Measurements from ENCODE around the gene SPHK2.

SPHK2 gene

GRCh38 chr19:48644355-48644754 is 25.0 kb downstream of the SPHK2 start:
- Histone ChIP-seq H3K27ac (ENCODE audit: low read length) (peak overlapping the region; percentile 57), H3K9me3 (ENCODE audit: insufficient read depth, low read depth, low read length) (no peaks in the 10 kb centered on the region), H3K9ac (ENCODE audit: low read depth, low read length) (peak overlapping the region; percentile 92; the same call in 1 of the 2 replicates), H3K4me3 (ENCODE audit: low read length) (peak overlapping the region; percentile 90), H3K36me3 (ENCODE audit: insufficient read depth, low read depth, low read length) (0 out of 2 replicates have a peak, but pooled peaks cover 4% of the 10 kb centered on the region), H3K27me3 (ENCODE audit: insufficient read depth, low read length) (no peaks in the 10 kb centered on the region), H3K4me1 (ENCODE audit: insufficient read depth, low read length) (peaks cover 4% of the 10 kb centered on the region; the same call in 1 of the 2 replicates)

DNA sequence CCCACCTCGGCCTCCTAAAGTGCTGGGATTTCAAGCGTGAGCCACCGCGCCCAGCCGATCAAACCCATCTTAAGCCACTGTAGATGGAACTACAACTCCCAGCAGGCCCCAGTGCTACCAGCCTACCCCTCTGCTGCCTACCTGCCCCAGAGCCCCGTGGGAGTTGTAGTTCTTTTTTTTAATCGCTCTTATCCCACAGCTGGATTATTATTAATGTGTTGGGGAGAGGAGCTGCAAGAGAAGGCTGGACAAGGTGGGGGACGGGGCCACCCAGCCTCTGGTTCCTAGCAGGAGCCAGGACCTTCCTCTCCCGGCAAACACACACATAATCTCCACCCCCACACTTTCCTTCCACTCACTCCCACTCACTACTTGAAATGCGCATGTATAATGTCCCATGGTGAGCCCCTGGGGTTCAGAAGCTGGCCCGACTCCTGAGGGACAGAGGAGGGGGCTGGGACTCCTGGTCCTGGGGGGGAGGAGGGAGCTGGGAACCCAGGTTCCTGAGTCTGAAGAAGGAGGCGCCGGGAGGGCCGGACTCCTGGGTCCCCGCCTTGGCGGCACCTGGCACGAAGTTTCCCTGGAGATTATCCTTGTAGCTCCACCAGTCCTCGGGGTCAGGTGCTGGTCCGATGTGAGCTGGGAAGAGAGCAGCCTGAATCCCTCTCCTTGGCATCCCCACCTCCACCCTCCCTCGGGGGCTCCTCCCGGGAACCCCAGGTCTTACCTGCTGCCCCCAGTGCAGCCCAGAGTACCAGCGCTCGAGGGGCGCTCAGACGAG is 25.7 kb downstream of the SPHK2 start:
- Histone ChIP-seq H3K9me3 (ENCODE audit: insufficient read depth, low read depth, low read length) (no peaks in the 10 kb centered on the region), H3K9ac (ENCODE audit: low read depth, low read length) (peak overlapping the region; percentile 92; the same call in 1 of the 2 replicates), H3K27me3 (ENCODE audit: insufficient read depth, low read length) (no peaks in the 10 kb centered on the region), H3K4me3 (ENCODE audit: low read length) (peak overlapping the region; percentile 90), H3K4me1 (ENCODE audit: insufficient read depth, low read length) (peaks cover 4% of the 10 kb centered on the region; the same call in 1 of the 2 replicates), H3K36me3 (ENCODE audit: insufficient read depth, low read depth, low read length) (no peaks in the 10 kb centered on the region), H3K27ac (ENCODE audit: low read length) (peak overlapping the region; percentile 57)

DNA sequence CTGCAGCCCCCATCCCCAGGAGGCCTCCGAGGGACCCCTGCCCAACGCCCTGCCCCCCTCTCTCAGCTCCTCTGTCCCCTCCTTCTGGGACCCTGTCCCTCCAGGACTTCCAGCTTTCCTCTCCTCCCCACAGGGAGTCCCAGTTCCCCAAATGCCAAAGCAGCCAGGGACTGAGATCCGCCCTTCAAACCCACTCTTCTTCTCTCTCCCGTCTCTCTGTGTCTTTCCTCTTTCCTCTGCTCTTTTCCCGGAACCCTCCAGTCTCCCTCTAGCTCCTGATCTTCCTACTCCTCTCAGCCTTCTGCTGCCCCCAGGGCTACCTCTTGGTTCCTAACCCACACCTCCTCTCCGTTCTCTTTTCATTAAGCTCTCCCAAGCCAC is 26.3 kb downstream of the SPHK2 start:
- Histone ChIP-seq H3K9me3 (ENCODE audit: insufficient read depth, low read depth, low read length) (no peaks in the 10 kb centered on the region), H3K4me1 (ENCODE audit: insufficient read depth, low read length) (peaks cover 4% of the 10 kb centered on the region; the same call in 1 of the 2 replicates), H3K9ac (ENCODE audit: low read depth, low read length) (peak overlapping the region; percentile 92; the same call in 1 of the 2 replicates), H3K27ac (ENCODE audit: low read length) (peak overlapping the region; percentile 57), H3K36me3 (ENCODE audit: insufficient read depth, low read depth, low read length) (no peaks in the 10 kb centered on the region), H3K4me3 (ENCODE audit: low read length) (peak overlapping the region; percentile 90), H3K27me3 (ENCODE audit: insufficient read depth, low read length) (no peaks in the 10 kb centered on the region)

DNA sequence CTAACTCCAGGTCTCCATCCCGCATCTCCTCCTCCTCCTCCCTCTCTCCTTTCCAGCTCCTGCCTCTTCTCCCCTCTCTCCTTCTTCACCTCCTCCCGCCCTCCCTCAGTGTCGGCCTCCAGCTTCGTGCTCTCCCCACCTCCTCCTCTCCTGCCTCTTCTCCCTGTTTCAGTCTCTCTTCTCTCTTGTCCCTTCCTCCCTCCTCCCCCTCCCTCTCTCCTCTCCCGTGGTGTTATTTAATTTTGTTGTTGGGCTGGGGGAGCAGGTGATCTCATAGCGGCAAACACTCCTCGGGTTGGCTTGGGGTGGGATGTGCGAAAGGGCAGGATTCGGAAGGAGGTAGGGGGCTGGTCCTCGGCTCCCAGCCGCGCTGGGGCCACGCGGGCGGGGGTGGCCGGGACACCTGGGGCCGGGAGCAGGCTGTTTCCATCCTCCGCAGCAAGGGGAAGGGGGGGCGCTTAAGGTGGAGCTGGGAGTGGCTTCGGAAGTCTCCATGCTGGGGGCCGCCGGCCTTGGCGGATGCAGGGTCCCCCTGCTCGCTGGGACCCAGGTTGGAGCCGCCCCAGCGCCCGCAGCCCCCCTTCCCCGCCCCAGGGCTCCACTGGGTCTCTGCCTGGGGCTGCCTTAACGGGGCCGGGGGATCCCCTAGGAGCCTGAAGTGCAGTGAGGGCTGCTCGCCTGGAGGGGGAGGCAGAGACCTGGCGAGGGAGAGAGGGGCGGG is 26.9 kb downstream of the SPHK2 start, which contains the start of gene CA11:
CA11 (minus strand) TSS at position 187 of the 721 bp plus-strand sequence. CDS start 555 bp downstream, outside the sequence.
- Histone ChIP-seq H3K4me3 (ENCODE audit: low read length) (peak within 1 kb of the TSS; percentile 90), H3K9me3 (ENCODE audit: insufficient read depth, low read depth, low read length) (no peaks in the 10 kb centered on the region), H3K27me3 (ENCODE audit: insufficient read depth, low read length) (no peaks in the 10 kb centered on the region), H3K36me3 (ENCODE audit: insufficient read depth, low read depth, low read length) (no peaks in the 10 kb centered on the region), H3K9ac (ENCODE audit: low read depth, low read length) (peak within 1 kb of the TSS; percentile 92; the same call in 1 of the 2 replicates), H3K4me1 (ENCODE audit: insufficient read depth, low read length) (peaks cover 4% of the 10 kb centered on the region; the same call in 1 of the 2 replicates), H3K27ac (ENCODE audit: low read length) (peak within 1 kb of the TSS; percentile 57)

- Histone ChIP-seq H3K4me1 (ENCODE audit: insufficient read depth, low read length) (peaks cover 4% of the 10 kb centered on the region; the same call in 1 of the 2 replicates), H3K4me3 (ENCODE audit: low read length) (peak overlapping the region; percentile 40), H3K9me3 (ENCODE audit: insufficient read depth, low read depth, low read length) (no peaks in the 10 kb centered on the region), H3K9ac (ENCODE audit: low read depth, low read length) (peak overlapping the region; percentile 10; the same call in 1 of the 2 replicates), H3K36me3 (ENCODE audit: insufficient read depth, low read depth, low read length) (no peaks in the 10 kb centered on the region), H3K27me3 (ENCODE audit: insufficient read depth, low read length) (no peaks in the 10 kb centered on the region), H3K27ac (ENCODE audit: low read length) (no peak overlapping the region)
These were observed 27.5 kb downstream of the SPHK2 start for GRCh38 chr19:48646722-48647216.

DNA sequence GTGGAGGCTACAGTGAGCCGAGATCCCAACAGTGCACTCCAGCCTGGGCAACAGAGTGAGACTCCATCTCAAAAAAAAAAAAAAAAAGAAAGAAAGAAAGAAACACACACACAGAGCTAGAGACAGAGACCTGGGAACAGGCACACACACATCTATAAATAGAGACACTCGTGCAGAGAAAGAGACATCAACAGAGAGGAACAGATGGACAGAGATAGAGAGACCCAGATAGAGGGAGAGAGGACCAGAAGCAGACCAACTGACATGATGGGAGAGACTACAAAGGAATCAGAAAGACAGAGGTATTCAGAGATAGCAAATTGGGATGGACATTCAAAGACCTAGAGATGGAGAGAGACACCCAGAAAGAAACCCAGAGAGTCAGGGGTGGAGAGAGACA is 28.8 kb downstream of the SPHK2 start:
- H3K4me3 ChIP-seq (ENCODE audit: low read length) = no peak overlapping the region
- no peaks in the 10 kb centered on the region for H3K27me3 ChIP-seq (ENCODE audit: insufficient read depth, low read length)
- no peak overlapping the region for H3K9ac ChIP-seq (ENCODE audit: low read depth, low read length)
- H3K27ac ChIP-seq (ENCODE audit: low read length) = no peak overlapping the region
- H3K36me3 ChIP-seq (ENCODE audit: insufficient read depth, low read depth, low read length) = no peaks in the 10 kb centered on the region
- H3K9me3 ChIP-seq (ENCODE audit: insufficient read depth, low read depth, low read length) = no peaks in the 10 kb centered on the region
- H3K4me1 ChIP-seq (ENCODE audit: insufficient read depth, low read length) = peaks cover 4% of the 10 kb centered on the region; the same call in 1 of the 2 replicates

GRCh38 chr19:48650974-48651682 is 31.8 kb downstream of the SPHK2 start:
- H3K9me3 ChIP-seq (ENCODE audit: insufficient read depth, low read depth, low read length) = no peaks in the 10 kb centered on the region
- H3K27ac ChIP-seq (ENCODE audit: low read length) = no peak overlapping the region
- H3K27me3 ChIP-seq (ENCODE audit: insufficient read depth, low read length) = no peaks in the 10 kb centered on the region
- no peaks in the 10 kb centered on the region for H3K4me1 ChIP-seq (ENCODE audit: insufficient read depth, low read length)
- H3K36me3 ChIP-seq (ENCODE audit: insufficient read depth, low read depth, low read length) = no peaks in the 10 kb centered on the region
- no peak overlapping the region for H3K4me3 ChIP-seq (ENCODE audit: low read length)
- H3K9ac ChIP-seq (ENCODE audit: low read depth, low read length) = no peak overlapping the region

DNA sequence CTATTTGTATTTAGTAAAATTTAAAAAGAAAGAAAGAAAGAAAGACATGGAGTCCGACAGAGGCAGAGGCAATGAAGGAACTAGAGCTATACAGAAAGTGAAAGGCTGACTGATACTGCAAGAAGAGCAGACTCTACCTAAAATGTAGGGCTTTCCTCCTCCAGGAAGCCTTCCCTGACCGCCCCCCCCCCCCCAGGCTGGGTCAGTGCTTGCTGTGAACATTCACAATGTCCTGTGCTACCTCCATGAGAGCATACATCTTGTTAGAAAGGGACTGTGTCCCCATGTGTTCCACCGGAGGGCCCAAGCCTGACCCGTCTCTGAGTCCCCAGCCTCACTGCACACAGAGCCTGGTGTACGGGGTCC is 32.4 kb downstream of the SPHK2 start:
- H3K4me1 ChIP-seq (ENCODE audit: insufficient read depth, low read length) = no peaks in the 10 kb centered on the region
- no peak overlapping the region for H3K4me3 ChIP-seq (ENCODE audit: low read length)
- no peak overlapping the region for H3K27ac ChIP-seq (ENCODE audit: low read length)
- no peak overlapping the region for H3K9ac ChIP-seq (ENCODE audit: low read depth, low read length)
- H3K9me3 ChIP-seq (ENCODE audit: insufficient read depth, low read depth, low read length) = no peaks in the 10 kb centered on the region
- H3K27me3 ChIP-seq (ENCODE audit: insufficient read depth, low read length) = no peaks in the 10 kb centered on the region
- no peaks in the 10 kb centered on the region for H3K36me3 ChIP-seq (ENCODE audit: insufficient read depth, low read depth, low read length)

DNA sequence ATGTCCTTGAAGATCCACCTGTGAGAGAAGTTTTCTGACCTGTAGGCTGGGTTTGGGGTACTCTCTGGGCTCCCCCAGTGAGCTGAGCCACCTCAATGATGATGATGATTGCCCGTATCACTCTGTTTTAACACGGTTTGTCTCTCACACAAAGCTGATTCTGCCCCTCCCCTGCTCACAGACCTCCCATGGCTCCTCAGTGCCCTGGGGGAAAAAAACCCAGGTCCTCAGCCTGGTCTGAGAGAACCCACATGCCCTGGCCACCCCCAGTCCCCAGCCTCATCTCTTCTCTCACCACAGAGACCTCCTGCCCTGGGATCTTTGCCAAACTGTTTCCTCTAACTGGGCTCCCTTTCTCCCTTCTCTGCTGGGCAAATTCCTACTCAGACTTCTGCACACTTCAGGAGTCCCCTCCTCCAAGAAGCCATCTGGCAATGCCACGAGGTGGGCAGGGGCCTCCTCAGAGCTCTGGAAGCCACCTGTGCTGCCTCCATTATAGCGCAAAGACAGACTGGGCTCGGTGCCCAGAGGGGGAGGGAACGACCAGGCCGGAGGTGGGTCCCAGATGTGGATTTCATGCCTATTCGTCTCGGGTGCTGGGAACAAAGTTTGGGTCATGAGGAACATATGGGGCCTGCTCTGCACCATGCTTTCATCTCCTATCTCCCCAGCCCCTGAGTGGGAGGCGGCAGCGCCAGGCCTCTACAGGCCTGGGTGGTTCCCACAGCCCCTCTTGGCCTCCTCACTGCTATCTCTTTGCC is 35.2 kb downstream of the SPHK2 start:
- H3K36me3 ChIP-seq (ENCODE audit: insufficient read depth, low read depth, low read length) = no peaks in the 10 kb centered on the region
- no peak overlapping the region for H3K4me3 ChIP-seq (ENCODE audit: low read length)
- no peak overlapping the region for H3K9ac ChIP-seq (ENCODE audit: low read depth, low read length)
- peaks cover 5% of the 10 kb centered on the region; the same call in 1 of the 2 replicates for H3K4me1 ChIP-seq (ENCODE audit: insufficient read depth, low read length)
- H3K27ac ChIP-seq (ENCODE audit: low read length) = no peak overlapping the region
- no peaks in the 10 kb centered on the region for H3K27me3 ChIP-seq (ENCODE audit: insufficient read depth, low read length)
- no peaks in the 10 kb centered on the region for H3K9me3 ChIP-seq (ENCODE audit: insufficient read depth, low read depth, low read length)

DNA sequence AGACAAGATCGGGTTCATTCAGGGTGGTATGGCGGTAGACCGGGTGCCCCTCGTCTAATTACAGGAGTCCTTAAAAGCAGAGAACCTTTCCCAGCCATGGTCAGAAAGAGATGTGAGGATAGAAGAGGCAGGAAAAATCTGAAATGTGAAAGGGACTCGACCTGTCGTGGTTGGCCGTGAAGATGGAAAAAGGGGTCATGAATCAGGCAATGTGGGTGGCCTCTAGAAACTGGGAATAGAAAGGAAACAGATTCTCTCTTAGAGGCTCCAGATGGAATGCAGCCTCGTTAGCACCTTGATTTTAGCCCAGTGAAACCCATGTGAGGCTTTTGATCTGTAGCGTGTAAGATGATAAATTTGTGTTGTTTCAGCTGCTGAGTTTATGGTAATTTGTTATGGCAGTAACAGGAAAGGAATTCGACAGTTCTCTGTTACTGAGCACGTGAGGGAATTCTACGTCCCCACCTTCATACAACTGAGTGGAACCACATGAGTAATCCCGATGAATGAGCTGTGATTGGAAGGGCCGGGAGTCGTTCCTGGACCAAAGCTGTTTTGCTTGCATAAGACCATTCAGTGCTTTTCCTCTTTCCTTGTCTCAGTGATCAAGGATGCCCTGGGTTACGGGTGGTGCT is 37.7 kb downstream of the SPHK2 start:
- H3K9ac ChIP-seq (ENCODE audit: low read depth, low read length) = no peak overlapping the region
- no peaks in the 10 kb centered on the region for H3K27me3 ChIP-seq (ENCODE audit: insufficient read depth, low read length)
- H3K36me3 ChIP-seq (ENCODE audit: insufficient read depth, low read depth, low read length) = no peaks in the 10 kb centered on the region
- peaks cover 5% of the 10 kb centered on the region; the same call in 1 of the 2 replicates for H3K4me1 ChIP-seq (ENCODE audit: insufficient read depth, low read length)
- no peak overlapping the region for H3K27ac ChIP-seq (ENCODE audit: low read length)
- H3K4me3 ChIP-seq (ENCODE audit: low read length) = no peak overlapping the region
- no peaks in the 10 kb centered on the region for H3K9me3 ChIP-seq (ENCODE audit: insufficient read depth, low read depth, low read length)
